Activated naive CD4-positive, alpha-beta T cell treated with anti-CD3 and anti-CD28 coated beads, Interleukin-2, amount 50 U/mL, for 72 hours (primary cell): ENCODE measurements around the gene ETV2. TPM values are rescaled to one million over a fixed set of nuclear protein-coding genes. Genes with fewer than 3 reads are reported as not detected.
A peak's percentile ranks its signal among the peaks of the same experiment; 100 is the strongest.
"Not testable (repeated sequence)": the region's sequence is repeated elsewhere in the genome, so short reads cannot be mapped to it uniquely, and the experiment has no call there.

ENCODE experiments used
- ATAC-seq, 2 donors: fragments of 150-1000 bp; cut with Tn5 transposase; 2 replicates each; pipeline ENCODE4 v1.10.0; 2021; ENCODE audit warnings: mild to moderate bottlenecking in 2 of 2, moderate library complexity in 2 of 2
- DNase-seq, 2 donors: peaks; one replicate each; pipeline ENCODE4 v3.0.0; 2021 to 2022; ENCODE audit warnings: low spot score in 2 of 2
- H3K27ac Mint-ChIP-seq, 2 donors: one replicate each; pipeline ENCODE4 v1.8.0; 2022; ENCODE audit warnings: mild to moderate bottlenecking in 2 of 2, mixed read lengths in 2 of 2
- H3K36me3 Mint-ChIP-seq, 2 donors: one replicate each; pipeline ENCODE4 v1.8.0; 2022; ENCODE audit warnings: mixed read lengths in 2 of 2
- H3K9me3 Mint-ChIP-seq, 2 donors: one replicate each; pipeline ENCODE4 v1.8.0; 2022; ENCODE audit warnings: mixed read lengths in 2 of 2
- total RNA-seq, 2 donors: library from RNA; stranded (reverse); gene quantifications; one replicate each; pipeline ENCODE4 v1.2.3, GENCODE V29; 2022

The ETV2 gene
- total RNA-seq: under 1 TPM; 0.62 to 0.77 TPM

DNA sequence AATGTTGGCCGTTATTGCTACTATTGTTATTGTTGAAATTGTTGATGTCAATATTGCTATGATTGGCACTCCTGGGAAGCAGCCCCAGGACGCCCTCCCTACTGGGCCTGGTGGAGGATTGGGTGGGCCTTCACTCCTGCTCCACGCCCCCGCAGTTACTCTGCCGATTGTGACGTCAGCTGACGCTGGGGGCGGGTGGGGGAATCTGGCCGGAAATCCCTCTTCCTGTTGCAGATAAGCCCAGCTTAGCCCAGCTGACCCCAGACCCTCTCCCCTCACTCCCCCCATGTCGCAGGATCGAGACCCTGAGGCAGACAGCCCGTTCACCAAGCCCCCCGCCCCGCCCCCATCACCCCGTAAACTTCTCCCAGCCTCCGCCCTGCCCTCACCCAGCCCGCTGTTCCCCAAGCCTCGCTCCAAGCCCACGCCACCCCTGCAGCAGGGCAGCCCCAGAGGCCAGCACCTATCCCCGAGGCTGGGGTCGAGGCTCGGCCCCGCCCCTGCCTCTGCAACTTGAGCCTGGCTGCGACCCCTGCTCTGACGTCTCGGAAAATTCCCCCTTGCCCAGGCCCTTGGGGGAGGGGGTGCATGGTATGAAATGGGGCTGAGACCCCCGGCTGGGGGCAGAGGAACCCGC lies at the start of gene ETV2:
ETV2 (plus strand) TSS at position 231 of the 637 bp plus-strand sequence. CDS start 716 bp downstream, outside the sequence.
- DNase-seq: peak in 1 of 2 donors; percentile 35
- Mint-ChIP-seq H3K36me3 (peaks cover 6 to 8% of the 10 kb centered on the region in 2 donors), H3K27ac (no peak within 1 kb of the TSS), H3K9me3 (no peaks in the 10 kb centered on the region)
- ATAC-seq: no peak

DNA sequence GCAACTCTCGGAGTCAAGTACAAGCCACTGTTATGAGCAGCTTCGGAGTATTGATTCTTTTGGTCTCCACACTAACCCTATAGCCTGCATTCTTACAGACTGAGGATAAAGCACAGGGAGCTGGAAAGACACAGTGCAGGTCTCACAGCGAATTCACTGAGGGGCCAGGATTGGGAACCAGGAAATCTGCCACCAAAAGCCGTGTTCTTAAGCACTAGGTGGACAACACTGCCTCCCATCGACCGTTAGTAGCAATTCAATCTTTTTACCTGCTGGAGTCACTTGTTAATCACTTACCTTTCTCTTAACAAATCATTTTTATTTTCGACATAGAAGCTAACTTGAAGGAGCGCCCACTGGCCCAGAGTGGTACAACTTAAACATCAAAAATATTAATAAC lies 49.3 kb upstream of the ETV2 start:
- H3K9me3 Mint-ChIP-seq: no peaks in the 10 kb centered on the region
- H3K36me3 Mint-ChIP-seq: no peaks in the 10 kb centered on the region
- ATAC-seq (no peak), DNase-seq (no peak)
- H3K27ac Mint-ChIP-seq: peak overlapping the region in 1 of 2 donors; percentile 50

DNA sequence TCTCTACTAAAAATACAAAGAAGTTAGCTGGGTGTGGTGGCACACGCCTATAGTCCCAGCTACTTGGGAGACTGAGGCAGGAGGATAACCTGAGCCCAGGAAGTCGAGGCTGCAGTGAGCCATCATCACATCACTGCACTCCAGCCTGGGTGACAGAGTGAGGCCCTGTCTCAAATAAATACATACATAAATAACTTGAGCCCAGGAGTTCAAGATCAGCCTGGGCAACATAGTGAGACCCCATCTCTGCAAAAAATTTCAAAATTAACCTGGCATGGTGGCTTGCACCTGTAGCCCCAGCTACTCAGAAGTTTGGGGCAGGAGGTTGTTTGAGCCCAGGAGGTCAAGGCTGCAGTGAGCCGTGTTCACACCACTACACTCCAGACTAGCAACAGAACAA lies 46.5 kb upstream of the ETV2 start:
- H3K36me3 Mint-ChIP-seq, DNase-seq, H3K27ac Mint-ChIP-seq, H3K9me3 Mint-ChIP-seq, ATAC-seq: not testable (repeated sequence)

- ATAC-seq: no peak
- DNase-seq: no peak
- Mint-ChIP-seq H3K9me3 (no peaks in the 10 kb centered on the region), H3K27ac (peak overlapping the region in 1 of 2 donors; percentile 11), H3K36me3 (no peaks in the 10 kb centered on the region)
Observed at GRCh38 chr19:35595928-35596327, 45.6 kb upstream of the ETV2 start.

- Mint-ChIP-seq H3K36me3 (no peaks in the 10 kb centered on the region), H3K27ac (peak overlapping the region; percentile 11 to 60), H3K9me3 (no peaks in the 10 kb centered on the region)
- ATAC-seq (peak; percentile 89 to 93), DNase-seq (peak in 1 of 2 donors; percentile 20)
Observed at GRCh38 chr19:35596366-35596999, 45.1 kb upstream of the ETV2 start.

GRCh38 chr19:35601971-35602370 lies 39.6 kb upstream of the ETV2 start:
- DNase-seq: no peak
- Mint-ChIP-seq H3K27ac (no peak overlapping the region), H3K9me3 (no peaks in the 10 kb centered on the region), H3K36me3 (peaks cover 0 to 3% of the 10 kb centered on the region in 2 donors)
- ATAC-seq: no peak

DNA sequence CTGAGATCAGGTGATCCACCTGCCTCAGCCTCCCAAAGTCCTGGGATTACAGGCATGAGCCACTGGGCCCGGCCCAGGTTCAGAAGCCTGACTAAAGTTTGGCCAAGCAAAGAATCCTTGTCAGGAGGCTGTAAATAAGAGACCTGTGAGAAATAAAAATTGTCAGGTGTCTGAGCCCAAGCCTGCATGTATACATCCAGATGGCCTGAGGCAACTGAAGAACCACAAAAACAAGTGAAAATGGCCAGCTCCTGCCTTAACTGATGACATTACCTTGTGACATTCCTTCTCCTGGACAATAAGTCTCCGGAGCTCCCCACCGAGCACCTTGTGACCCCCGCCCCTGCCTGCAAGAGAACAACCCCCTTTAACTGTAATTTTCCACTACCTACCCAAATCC lies 37.1 kb upstream of the ETV2 start:
- ATAC-seq, H3K27ac Mint-ChIP-seq, DNase-seq: not testable (repeated sequence)
- Mint-ChIP-seq H3K9me3 (peaks cover 0 to 12% of the 10 kb centered on the region in 2 donors), H3K36me3 (peaks cover 8 to 22% of the 10 kb centered on the region in 2 donors)

DNA sequence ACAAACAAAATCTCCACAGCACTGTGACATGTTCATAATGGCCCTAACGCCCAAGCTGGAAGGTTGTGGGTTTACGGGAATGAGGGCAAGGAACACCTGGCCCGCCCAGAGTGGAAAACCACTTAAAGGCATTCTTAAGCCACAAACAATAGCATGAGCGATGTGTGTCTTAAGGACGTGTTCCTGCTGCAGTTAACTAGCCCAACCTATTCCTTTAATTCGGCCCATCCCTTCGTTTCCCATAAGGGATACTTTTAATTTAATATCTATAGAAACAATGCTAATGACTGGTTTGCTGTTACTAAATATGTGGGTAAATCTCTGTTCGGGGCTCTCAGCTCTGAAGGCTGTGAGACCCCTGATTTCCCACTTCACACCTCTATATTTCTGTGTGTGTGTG lies 34.4 kb upstream of the ETV2 start:
- H3K36me3 Mint-ChIP-seq: peaks cover 8 to 22% of the 10 kb centered on the region in 2 donors
- H3K9me3 Mint-ChIP-seq: peaks cover 0 to 12% of the 10 kb centered on the region in 2 donors
- ATAC-seq, DNase-seq, H3K27ac Mint-ChIP-seq: not testable (repeated sequence)

- no peak for ATAC-seq
- no peak for DNase-seq
- Mint-ChIP-seq H3K27ac (no peak overlapping the region), H3K36me3 (peaks cover 8 to 22% of the 10 kb centered on the region in 2 donors), H3K9me3 (peaks cover 0 to 12% of the 10 kb centered on the region in 2 donors)
Observed at GRCh38 chr19:35607661-35608060, 33.9 kb upstream of the ETV2 start.

DNA sequence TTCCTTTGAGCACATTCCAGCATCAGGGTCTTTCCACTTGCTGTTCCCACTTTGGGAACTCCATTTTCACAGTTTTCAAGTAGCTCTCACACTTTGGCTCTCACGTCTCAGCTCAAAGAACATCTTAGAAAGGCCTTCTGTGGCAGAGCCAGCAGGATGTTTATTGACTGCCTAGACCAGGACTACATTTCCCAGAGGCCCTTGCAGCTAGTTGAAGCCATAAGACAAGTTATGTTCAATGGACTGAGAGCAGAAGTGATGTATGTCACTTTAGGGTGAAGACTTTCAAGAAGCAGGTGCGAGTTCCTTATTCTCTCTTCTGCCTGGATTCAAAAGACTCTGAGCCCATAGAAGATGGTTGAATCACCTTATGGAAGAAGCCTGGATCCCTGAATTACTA lies 33.3 kb upstream of the ETV2 start:
- peaks cover 0 to 12% of the 10 kb centered on the region in 2 donors for H3K9me3 Mint-ChIP-seq
- H3K27ac Mint-ChIP-seq: peak overlapping the region in 1 of 2 donors; percentile 85
- ATAC-seq (no peak), DNase-seq (no peak)
- H3K36me3 Mint-ChIP-seq: peaks cover 8 to 22% of the 10 kb centered on the region in 2 donors

DNA sequence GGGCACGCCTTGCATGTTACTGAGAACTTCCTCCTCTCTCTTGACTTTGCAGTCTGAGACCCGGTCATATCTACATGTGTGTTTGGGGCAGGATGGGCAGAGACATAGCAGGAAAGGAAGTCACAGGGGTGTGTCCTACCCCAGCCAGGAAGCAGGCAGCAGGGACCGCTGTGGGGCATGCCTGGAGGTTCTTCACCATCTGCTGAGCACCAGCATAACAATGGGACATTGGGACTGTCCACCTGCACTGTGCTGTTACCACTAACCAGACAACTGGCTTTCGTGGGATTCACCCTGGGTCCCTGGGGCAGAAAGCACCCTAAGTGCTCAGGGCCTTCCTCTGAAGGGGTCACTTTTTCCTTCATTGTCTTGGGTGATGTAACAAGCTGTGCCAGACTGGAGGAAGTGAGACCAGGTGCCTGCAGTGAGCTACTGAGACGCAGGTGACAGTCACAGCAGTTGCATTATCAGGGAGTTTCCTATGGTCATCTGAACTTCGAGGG lies 31.6 kb upstream of the ETV2 start:
- Mint-ChIP-seq H3K9me3 (peaks cover 0 to 12% of the 10 kb centered on the region in 2 donors), H3K36me3 (peaks cover 9 to 22% of the 10 kb centered on the region in 2 donors), H3K27ac (peak overlapping the region in 1 of 2 donors; percentile 85)
- ATAC-seq (peak in 1 of 2 donors; percentile 53), DNase-seq (no peak)

DNA sequence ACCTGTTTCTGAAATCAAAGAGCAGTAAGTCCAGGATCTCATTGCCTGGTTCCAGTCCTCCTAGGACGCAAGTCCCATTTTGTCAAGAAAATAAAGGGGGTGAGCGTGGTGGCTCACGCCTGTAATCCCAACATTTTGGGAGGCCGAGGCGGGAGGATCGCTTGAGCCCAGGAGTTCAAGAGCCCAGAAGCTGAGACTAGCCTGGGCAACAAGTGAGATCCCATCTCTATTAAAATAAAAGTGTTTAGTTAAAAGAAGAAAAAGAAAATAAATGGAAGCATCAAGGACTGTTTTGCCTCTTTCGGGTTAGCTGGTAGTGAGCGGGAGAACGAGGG lies 29.4 kb upstream of the ETV2 start:
- H3K36me3 Mint-ChIP-seq: peaks cover 16 to 17% of the 10 kb centered on the region in 2 donors
- peaks cover 0 to 12% of the 10 kb centered on the region in 2 donors for H3K9me3 Mint-ChIP-seq
- DNase-seq (no peak), ATAC-seq (no peak)
- H3K27ac Mint-ChIP-seq: peak overlapping the region; percentile 92 to 96

DNA sequence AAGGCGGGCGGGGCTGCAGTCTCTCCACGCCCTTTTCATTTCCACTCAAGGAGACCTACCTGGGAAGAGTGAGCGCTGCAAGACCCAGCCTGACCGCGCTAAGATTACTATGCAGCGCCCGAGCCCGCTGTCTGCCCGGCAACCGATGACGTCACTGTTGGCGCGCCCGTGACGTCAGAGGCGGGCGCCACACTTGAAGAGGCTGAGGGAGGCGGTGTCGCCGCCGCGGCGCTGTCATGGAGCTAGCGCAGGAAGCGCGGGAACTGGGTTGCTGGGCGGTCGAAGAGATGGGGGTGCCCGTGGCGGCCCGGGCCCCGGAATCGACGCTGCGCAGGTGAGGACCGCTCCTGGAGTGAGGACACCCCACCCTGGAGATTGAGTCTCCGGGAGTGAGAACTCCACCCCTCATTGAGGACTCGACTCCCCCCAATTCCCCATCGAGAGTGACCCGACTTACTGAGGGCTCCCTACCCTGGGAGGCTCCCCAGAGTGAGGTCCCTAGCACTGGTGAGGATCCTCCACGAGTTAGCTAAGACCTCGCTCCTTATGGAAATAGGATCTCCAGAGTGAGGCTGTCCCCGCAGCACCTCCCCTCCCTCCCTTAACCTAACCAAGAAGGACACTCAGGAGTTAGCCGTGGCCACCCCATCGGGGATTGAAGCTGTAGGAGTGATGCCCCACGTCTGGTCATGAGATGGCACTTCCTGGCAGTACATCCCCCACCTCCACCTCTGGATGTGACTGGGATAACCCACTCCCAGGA lies 28.8 kb upstream of the ETV2 start, which contains the start of gene HAUS5:
HAUS5 (plus strand) TSS at position 177 of the 763 bp plus-strand sequence; CDS start at position 237, 60 bp downstream.
- H3K27ac Mint-ChIP-seq: peak within 1 kb of the TSS; percentile 92 to 96
- peaks cover 11 to 16% of the 10 kb centered on the region in 2 donors for H3K36me3 Mint-ChIP-seq
- ATAC-seq (peak; percentile 95 to 98), DNase-seq (peak; percentile 94 to 99)
- H3K9me3 Mint-ChIP-seq: peaks cover 0 to 7% of the 10 kb centered on the region in 2 donors

- Mint-ChIP-seq H3K9me3 (peaks cover 0 to 2% of the 10 kb centered on the region in 2 donors), H3K27ac (peak overlapping the region; percentile 87 to 92), H3K36me3 (peaks cover 3 to 10% of the 10 kb centered on the region in 2 donors)
- DNase-seq (no peak), ATAC-seq (no peak)
Observed at GRCh38 chr19:35613574-35613973, 28.0 kb upstream of the ETV2 start.

- peak overlapping the region in 1 of 2 donors; percentile 73 for H3K27ac Mint-ChIP-seq
- ATAC-seq: no peak
Observed at GRCh38 chr19:35615036-35615435, 26.5 kb upstream of the ETV2 start.

DNA sequence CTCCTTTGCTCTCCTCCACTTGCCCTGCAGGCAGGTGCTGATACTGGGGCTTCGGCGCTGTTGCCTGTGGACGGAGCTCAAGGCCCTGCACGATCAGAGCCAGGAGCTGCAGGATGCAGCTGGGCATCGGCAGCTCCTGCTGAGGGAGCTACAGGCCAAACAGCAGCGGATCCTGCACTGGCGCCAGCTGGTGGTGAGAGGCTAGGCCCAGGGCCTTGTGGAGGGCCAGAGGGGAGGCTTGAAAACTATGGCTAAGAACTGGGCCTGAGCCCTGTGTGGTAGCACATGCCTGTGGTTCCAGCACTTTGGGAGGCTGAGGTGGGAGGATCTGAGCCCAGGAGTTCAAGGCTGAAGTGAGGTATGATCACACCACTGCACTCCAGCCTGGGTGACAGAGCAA lies 22.7 kb upstream of the ETV2 start:
- H3K36me3 Mint-ChIP-seq: peaks cover 10 to 13% of the 10 kb centered on the region in 2 donors
- no peak overlapping the region for H3K27ac Mint-ChIP-seq
- DNase-seq (no peak), ATAC-seq (no peak)
- no peaks in the 10 kb centered on the region for H3K9me3 Mint-ChIP-seq

More at GRCh38 chr19:35615036-35615435, 26.5 kb upstream of the ETV2 start:
- no peaks in the 10 kb centered on the region for H3K9me3 Mint-ChIP-seq
- DNase-seq: no peak
- H3K36me3 Mint-ChIP-seq: peaks cover 0 to 8% of the 10 kb centered on the region in 2 donors
